ENCODE results near the gene PCTP.

GRCh38 chr17:55747209-55747608 is 3.6 kb upstream of the PCTP start:
- TF ChIP-seq CTCF (conservative IDR thresholded peaks at IDR 0.05) (no peak), ZFX (IDR thresholded peaks at IDR 0.05) (no peak)

Data from C4-2B (cell line).